IMR-90 (cell line): ENCODE results near the gene IL19. TPM values are rescaled to one million over a fixed set of nuclear protein-coding genes. Genes with fewer than 3 reads are reported as not detected.

Source experiments
- ATAC-seq: fragments of 200-7000 bp; cut with Tn5 transposase; 2 replicates; pipeline ENCODE4 v1.9.1; 2020; ENCODE audit warnings: low read depth, mild to moderate bottlenecking, moderate library complexity
- BruUV-seq: library from RNA; stranded (reverse); fragments of 400-500 nt; replicated peaks from 2 replicates; lab custom pipeline; 2021; lab: Mats Ljungman, UMichigan
- CTCF ChIA-PET: fragments of 300-600 bp; formaldehyde crosslinking; extraction: SDS; loops from one replicate; lab custom pipeline; 2021; ENCODE audit warnings: antibody characterized with exemption; lab: Yijun Ruan, JAX
- POLR2A ChIA-PET: fragments of 300-600 bp; sonication (Branson Sonifier 250); formaldehyde crosslinking; loops from one replicate; lab custom pipeline; 2022; ENCODE audit warnings: antibody characterized with exemption; ENCODE audit not compliant: unreplicated experiment; lab: Charles Lee
- DNase-seq: peaks from one replicate; pipeline ENCODE4 v3.0.0; 2013
- H2AFZ ChIP-seq: replicated peaks from 2 replicates; pipeline ENCODE3; 2013; ENCODE audit warnings: low read length, mild to moderate bottlenecking; ENCODE audit not compliant: poor library complexity
- H2AK5ac ChIP-seq: 2 replicates; pipeline ENCODE4 v1.6.1; 2013; ENCODE audit warnings: low read depth, low read length, inconsistent platforms
- H2AK9ac ChIP-seq: replicated peaks from 2 replicates; pipeline ENCODE3; 2013; ENCODE audit warnings: mild to moderate bottlenecking, low read depth, low read length, moderate library complexity; ENCODE audit not compliant: poor library complexity
- H2BK120ac ChIP-seq: 2 replicates; pipeline ENCODE4 v1.6.1; 2013; ENCODE audit warnings: low read depth, low read length, inconsistent platforms
- H2BK15ac ChIP-seq: 3 replicates; pipeline ENCODE4 v1.6.1; 2013; ENCODE audit warnings: low read depth, low read length, inconsistent platforms
- H2BK20ac ChIP-seq: 2 replicates; pipeline ENCODE4 v1.6.1; 2013; ENCODE audit warnings: low read depth, mild to moderate bottlenecking, inconsistent platforms, low read length, moderate library complexity
- H2BK5ac ChIP-seq: 2 replicates; pipeline ENCODE4 v1.6.1; 2013; ENCODE audit warnings: mild to moderate bottlenecking, low read depth, low read length, inconsistent platforms; ENCODE audit not compliant: poor library complexity, severe bottlenecking
- H3K14ac ChIP-seq: replicated peaks from 2 replicates; pipeline ENCODE4 v1.6.1; 2013; ENCODE audit warnings: low read depth, low read length, inconsistent platforms
- H3K18ac ChIP-seq: 2 replicates; pipeline ENCODE4 v1.6.1; 2013; ENCODE audit warnings: low read depth, low read length, control low read depth
- H3K23ac ChIP-seq: 2 replicates; pipeline ENCODE4 v1.6.1; 2013; ENCODE audit warnings: low read depth, low read length, inconsistent platforms
- H3K27ac ChIP-seq: 2 replicates; pipeline ENCODE4 v1.5.1; 2013; ENCODE audit warnings: mild to moderate bottlenecking, control low read depth, low read length; ENCODE audit not compliant: insufficient read depth
- H3K27me3 ChIP-seq: 2 replicates; pipeline ENCODE4 v1.6.1; 2013; ENCODE audit warnings: low read length; ENCODE audit not compliant: control insufficient read depth, insufficient read depth
- H3K36me3 ChIP-seq: 2 replicates; pipeline ENCODE4 v1.6.1; 2013; ENCODE audit warnings: low read length, mixed read lengths; ENCODE audit not compliant: control insufficient read depth, insufficient read depth
- H3K4ac ChIP-seq: 2 replicates; pipeline ENCODE4 v1.6.1; 2013; ENCODE audit warnings: low read depth, low read length, inconsistent platforms
- H3K4me1 ChIP-seq: 2 replicates; pipeline ENCODE4 v1.6.1; 2013; ENCODE audit warnings: low read length, mixed read lengths; ENCODE audit not compliant: control insufficient read depth, insufficient read depth
- H3K4me2 ChIP-seq: 2 replicates; pipeline ENCODE4 v1.6.1; 2013; ENCODE audit warnings: low read depth, mild to moderate bottlenecking, control low read depth, low read length, moderate library complexity
- H3K4me3 ChIP-seq: 2 replicates; pipeline ENCODE4 v1.5.1; 2013; ENCODE audit warnings: low read depth, mild to moderate bottlenecking, control low read depth, low read length, moderate library complexity; ENCODE audit not compliant: insufficient read depth
- H3K56ac ChIP-seq: 2 replicates; pipeline ENCODE4 v1.6.1; 2013; ENCODE audit warnings: low read length, inconsistent platforms; ENCODE audit not compliant: insufficient read depth; ENCODE audit errors: extremely low read depth
- H3K79me1 ChIP-seq, 2 experiments: 2 replicates each; pipeline ENCODE4 v1.6.1; 2013; ENCODE audit warnings: low read length in 2 of 2, inconsistent platforms in 1 of 2, low read depth in 1 of 2
- H3K9ac ChIP-seq: 2 replicates; pipeline ENCODE4 v1.6.1; 2013; ENCODE audit warnings: low read depth, low read length, control low read depth
- H3K9me1 ChIP-seq: 2 replicates; pipeline ENCODE4 v1.6.1; 2013; ENCODE audit warnings: low read length, inconsistent platforms; ENCODE audit not compliant: insufficient read depth
- H3K9me3 ChIP-seq: 2 replicates; pipeline ENCODE4 v1.6.1; 2013; ENCODE audit warnings: low read length; ENCODE audit not compliant: control insufficient read depth, insufficient read depth
- H4K20me1 ChIP-seq: 2 replicates; pipeline ENCODE4 v1.6.1; 2013; ENCODE audit warnings: low read length, inconsistent platforms; ENCODE audit not compliant: insufficient read depth
- H4K5ac ChIP-seq: 2 replicates; pipeline ENCODE4 v1.6.1; 2013; ENCODE audit warnings: mild to moderate bottlenecking, low read depth, low read length, control low read depth
- H4K8ac ChIP-seq, 2 experiments: 2 replicates each; pipeline ENCODE4 v1.6.1; 2013; ENCODE audit warnings: low read depth in 2 of 2, low read length in 2 of 2, control low read depth in 1 of 2, inconsistent platforms in 1 of 2
- H4K91ac ChIP-seq: 2 replicates; pipeline ENCODE4 v1.6.1; 2013; ENCODE audit warnings: low read depth, low read length, inconsistent platforms; ENCODE audit not compliant: insufficient read depth
- MXI1 ChIP-seq: IDR thresholded peaks from 2 replicates; pipeline ENCODE4 v1.6.1; 2012; ENCODE audit warnings: low read depth, mild to moderate bottlenecking, low read length, moderate library complexity, borderline replicate concordance
- dilution Hi-C: fragments of 300-500 bp; cut with HindIII; formaldehyde crosslinking; loops from one replicate; pipeline ENCODE4 v1.14.3; 2018; ENCODE audit warnings: low sequenced_read_pairs; ENCODE audit not compliant: unreplicated experiment
- in situ Hi-C: fragments of 300-500 bp; cut with MboI; formaldehyde crosslinking; loops from 3 replicates; pipeline ENCODE4 v1.14.3; 2019; ENCODE audit warnings: low sequenced_read_pairs, inconsistent platforms, mixed read lengths
- intact Hi-C: fragments of 100-400 bp; cut with micrococcal nuclease; formaldehyde crosslinking; loops from 2 replicates; pipeline ENCODE4 v1.10.0; 2022
- polyA plus RNA-seq, 3 experiments: library from polyadenylated mRNA; depleted of rRNA; stranded (reverse); fragments of >200 nt; gene quantifications; 2 replicates each; pipeline ENCODE4 v1.2.3, GENCODE V29; 2012; ENCODE audit warnings: low replicate concordance in 1 of 3
- total RNA-seq: library from RNA; depleted of rRNA; stranded (reverse); fragments of >200 nt; gene quantifications from 2 replicates; pipeline ENCODE4 v1.2.3, GENCODE V29; 2012

IL19 gene
- total and polyA plus RNA-seq, 2 of the 4 experiments (the other 2 are of a cell fraction), result not detected

- Histone ChIP-seq H3K56ac (no peak overlapping the region), H3K9me3 (peaks cover 10% of the 10 kb centered on the region), H3K9me1 (no peaks in the 10 kb centered on the region), H2BK120ac (no peak overlapping the region), H3K4me1 (no peaks in the 10 kb centered on the region), H3K4ac (no peak overlapping the region), H4K91ac (no peak overlapping the region), H2BK15ac (no peak overlapping the region), H4K5ac (no peak overlapping the region), H3K79me1 (no peaks in the 10 kb centered on the region), H3K36me3 (no peaks in the 10 kb centered on the region), H3K14ac (no peak overlapping the region), H3K4me2 (no peak overlapping the region), H3K4me3 (no peak overlapping the region), H2AK5ac (no peak overlapping the region), H2BK5ac (no peak overlapping the region), H2BK20ac (no peak overlapping the region), H3K27ac (no peak overlapping the region), H4K20me1 (no peaks in the 10 kb centered on the region), H4K8ac (no peak overlapping the region), H2AK9ac (no peak overlapping the region), H2AFZ (no peak overlapping the region), H3K18ac (no peak overlapping the region), H3K9ac (no peak overlapping the region), H3K27me3 (no peaks in the 10 kb centered on the region), H3K23ac (no peak overlapping the region)
- no peak for TF ChIP-seq MXI1
- ChIA-PET POLR2A (no interaction called here), CTCF (no interaction called here)
- in situ Hi-C loops, result no loop called here
- no peak for ATAC-seq
- dilution Hi-C loops, result no loop called here
- no TSS peak for BruUV-seq
- intact Hi-C loops, result no loop called here
- DNase-seq, result no peak
These were observed 107.9 kb downstream of the IL19 start for GRCh38 chr1:206878456-206878855.
